CD4-positive, alpha-beta memory T cell (primary cell): ENCODE results near the gene ZFHX3. TPM values are rescaled to one million over a fixed set of nuclear protein-coding genes. Genes with fewer than 3 reads are reported as not detected.
"Not testable (repeated sequence)": the region's sequence is repeated elsewhere in the genome, so short reads cannot be mapped to it uniquely, and the experiment has no call there.

ENCODE experiments used
- CTCF ChIA-PET: fragments of 350-600 bp; sonication (Branson Sonifier 250); formaldehyde crosslinking; loops from one replicate; lab custom pipeline; 2021; ENCODE audit warnings: inconsistent platforms; ENCODE audit not compliant: partially characterized antibody; lab: Charles Lee
- POLR2A ChIA-PET: fragments of 350-600 bp; sonication (Branson Sonifier 250); formaldehyde crosslinking; loops from one replicate; lab custom pipeline; 2021; ENCODE audit not compliant: partially characterized antibody; lab: Charles Lee
- DNase-seq, 5 donors: peaks; one replicate each; pipeline versions ENCODE4 v3.0.0 to v3.0.0-alpha.2; 2020 to 2022; ENCODE audit warnings: mixed read lengths in 1 of 5
- H3K27ac ChIP-seq: one replicate; pipeline ENCODE4 v1.7.0; 2013; ENCODE audit warnings: low read depth, low read length
- H3K27me3 ChIP-seq: 2 replicates; pipeline ENCODE4 v1.7.0; 2013; ENCODE audit warnings: mild to moderate bottlenecking, low read length, moderate library complexity; ENCODE audit not compliant: insufficient read depth
- H3K36me3 ChIP-seq: 2 replicates; pipeline ENCODE4 v1.7.0; 2013; ENCODE audit warnings: mild to moderate bottlenecking, low read length, moderate library complexity; ENCODE audit not compliant: insufficient read depth
- H3K4me1 ChIP-seq: 2 replicates; pipeline ENCODE4 v1.7.0; 2013; ENCODE audit warnings: mild to moderate bottlenecking, low read length, moderate library complexity; ENCODE audit not compliant: insufficient read depth
- H3K4me3 ChIP-seq, 2 donors: one replicate each; pipeline ENCODE4 v1.7.0; 2013; ENCODE audit warnings: low read length in 2 of 2, mild to moderate bottlenecking in 1 of 2
- H3K9me3 ChIP-seq, 2 donors: one replicate each; pipeline ENCODE4 v1.7.0; 2013; ENCODE audit warnings: low read length in 2 of 2, control low read depth in 1 of 2; ENCODE audit not compliant: control insufficient read depth in 1 of 2
- H3K27ac Mint-ChIP-seq, 7 donors: one replicate each; pipeline ENCODE4 v1.8.0; 2020 to 2021; ENCODE audit warnings: mixed read lengths in 7 of 7, mild to moderate bottlenecking in 6 of 7, inconsistent platforms in 3 of 7, moderate library complexity in 3 of 7
- H3K27me3 Mint-ChIP-seq, 2 donors: one replicate each; pipeline ENCODE4 v1.8.0; 2020 to 2021; ENCODE audit warnings: mixed read lengths in 2 of 2
- H3K36me3 Mint-ChIP-seq, 2 donors: one replicate each; pipeline ENCODE4 v1.8.0; 2020 to 2021; ENCODE audit warnings: mixed read lengths in 2 of 2, inconsistent platforms in 1 of 2, mild to moderate bottlenecking in 1 of 2
- H3K4me1 Mint-ChIP-seq, 4 donors: one replicate each; pipeline ENCODE4 v1.8.0; 2020 to 2021; ENCODE audit warnings: mixed read lengths in 4 of 4, mild to moderate bottlenecking in 1 of 4
- H3K4me3 Mint-ChIP-seq, 8 donors: one replicate each; pipeline ENCODE4 v1.8.0; 2020 to 2021; ENCODE audit warnings: mixed read lengths in 8 of 8, mild to moderate bottlenecking in 7 of 8, moderate library complexity in 6 of 8, inconsistent platforms in 3 of 8
- H3K9me3 Mint-ChIP-seq, 8 donors: one replicate each; pipeline ENCODE4 v1.8.0; 2020 to 2021; ENCODE audit warnings: mixed read lengths in 8 of 8, mild to moderate bottlenecking in 5 of 8, inconsistent platforms in 3 of 8, moderate library complexity in 1 of 8
- intact Hi-C: fragments of 100-400 bp; cut with micrococcal nuclease; formaldehyde crosslinking; loops from one replicate; pipeline ENCODE4 v1.15.1; 2023
- polyA plus RNA-seq, 2 donors: library from polyadenylated mRNA; unstranded; fragments of 300-500 nt; fragmentation: Illumina TruSeq; gene quantifications; one replicate each; pipeline ENCODE4 v1.2.3, GENCODE V29; 2021
- total RNA-seq, 2 experiments: library from RNA; stranded (reverse); gene quantifications; one replicate each; pipeline ENCODE4 v1.2.3, GENCODE V29; 2021

Gene ZFHX3
- total and polyA plus RNA-seq, 4 experiments from 2014 or later = 0.01 to 0.99 (median 0.36) TPM

- POLR2A ChIA-PET = no interaction called here
Observed at GRCh38 chr16:73011926-73012325, 36.0 kb downstream of the ZFHX3 start.

GRCh38 chr16:73010150-73010676, 37.7 kb downstream of the ZFHX3 start:
- no peak for DNase-seq
- Histone ChIP-seq H3K4me3 (no peak overlapping the region), H3K4me1 (no peaks in the 10 kb centered on the region), H3K27ac (no peak overlapping the region), H3K27me3 (no peaks in the 10 kb centered on the region), H3K36me3 (no peaks in the 10 kb centered on the region), H3K9me3 (no peaks in the 10 kb centered on the region)
- no peak overlapping the region for H3K4me3 Mint-ChIP-seq
- intact Hi-C loops = no loop called here
- no peak overlapping the region for H3K27ac Mint-ChIP-seq
- no peaks in the 10 kb centered on the region for H3K4me1 Mint-ChIP-seq
- peaks cover 0 to 2% (median 0%) of the 10 kb centered on the region in 8 donors for H3K9me3 Mint-ChIP-seq
- no peaks in the 10 kb centered on the region for H3K36me3 Mint-ChIP-seq
- ChIA-PET CTCF (no interaction called here), POLR2A (no interaction called here)
- H3K27me3 Mint-ChIP-seq = no peaks in the 10 kb centered on the region

More at GRCh38 chr16:73011926-73012325, 36.0 kb downstream of the ZFHX3 start:
- H3K36me3 ChIP-seq = no peaks in the 10 kb centered on the region
- H3K27ac ChIP-seq = no peak overlapping the region
- Mint-ChIP-seq H3K4me3 (no peak overlapping the region), H3K36me3 (no peaks in the 10 kb centered on the region), H3K4me1 (no peaks in the 10 kb centered on the region), H3K27me3 (no peaks in the 10 kb centered on the region), H3K27ac (no peak overlapping the region), H3K9me3 (peaks cover 0 to 3% (median 0%) of the 10 kb centered on the region in 8 donors)
- H3K4me1 ChIP-seq = no peaks in the 10 kb centered on the region
- DNase-seq = no peak
- H3K27me3 ChIP-seq = no peaks in the 10 kb centered on the region
- intact Hi-C loops = no loop called here
- no peak overlapping the region for H3K4me3 ChIP-seq
- CTCF ChIA-PET = no interaction called here
- H3K9me3 ChIP-seq = no peaks in the 10 kb centered on the region

- H3K27me3 ChIP-seq, H3K4me3 Mint-ChIP-seq, H3K27ac Mint-ChIP-seq, H3K4me1 ChIP-seq, POLR2A ChIA-PET, intact Hi-C loops, H3K9me3 Mint-ChIP-seq, CTCF ChIA-PET, H3K27me3 Mint-ChIP-seq, H3K27ac ChIP-seq, H3K36me3 ChIP-seq, H3K4me3 ChIP-seq, H3K4me1 Mint-ChIP-seq, H3K36me3 Mint-ChIP-seq, H3K9me3 ChIP-seq, DNase-seq: not testable (repeated sequence)
Observed at GRCh38 chr16:73009710-73010109, 38.2 kb downstream of the ZFHX3 start.

GRCh38 chr16:73006026-73006425, 41.9 kb downstream of the ZFHX3 start:
- Histone ChIP-seq H3K27ac (no peak overlapping the region), H3K27me3 (no peaks in the 10 kb centered on the region), H3K9me3 (no peaks in the 10 kb centered on the region), H3K36me3 (no peaks in the 10 kb centered on the region), H3K4me1 (no peaks in the 10 kb centered on the region), H3K4me3 (no peak overlapping the region)
- peaks cover 0 to 4% (median 2%) of the 10 kb centered on the region in 8 donors for H3K9me3 Mint-ChIP-seq
- H3K4me1 Mint-ChIP-seq = no peaks in the 10 kb centered on the region
- no peak for DNase-seq
- no peak overlapping the region for H3K4me3 Mint-ChIP-seq
- intact Hi-C loops = no loop called here
- peaks cover 0 to 2% of the 10 kb centered on the region in 2 donors for H3K27me3 Mint-ChIP-seq
- no peaks in the 10 kb centered on the region for H3K36me3 Mint-ChIP-seq
- H3K27ac Mint-ChIP-seq = no peak overlapping the region
- ChIA-PET CTCF (no interaction called here), POLR2A (no interaction called here)

- H3K9me3 ChIP-seq = no peaks in the 10 kb centered on the region
- no peak for DNase-seq
- ChIA-PET CTCF (no interaction called here), POLR2A (no interaction called here)
- Mint-ChIP-seq H3K9me3 (peaks cover 0 to 7% (median 4%) of the 10 kb centered on the region in 8 donors), H3K4me3 (no peak overlapping the region), H3K27me3 (peaks cover 0 to 2% of the 10 kb centered on the region in 2 donors), H3K36me3 (no peaks in the 10 kb centered on the region), H3K4me1 (no peaks in the 10 kb centered on the region), H3K27ac (no peak overlapping the region)
- no peaks in the 10 kb centered on the region for H3K4me1 ChIP-seq
- no peaks in the 10 kb centered on the region for H3K27me3 ChIP-seq
- no peak overlapping the region for H3K27ac ChIP-seq
- no peaks in the 10 kb centered on the region for H3K36me3 ChIP-seq
- intact Hi-C loops = no loop called here
- no peak overlapping the region for H3K4me3 ChIP-seq
Observed at GRCh38 chr16:73002866-73003265, 45.1 kb downstream of the ZFHX3 start.

- Histone ChIP-seq H3K4me1 (no peaks in the 10 kb centered on the region), H3K27ac (no peak overlapping the region), H3K36me3 (no peaks in the 10 kb centered on the region), H3K4me3 (no peak overlapping the region), H3K9me3 (no peaks in the 10 kb centered on the region), H3K27me3 (no peaks in the 10 kb centered on the region)
- CTCF ChIA-PET = no interaction called here
- Mint-ChIP-seq H3K9me3 (peaks cover 0 to 7% (median 4%) of the 10 kb centered on the region in 8 donors), H3K4me3 (no peak overlapping the region), H3K27me3 (peaks cover 0 to 2% of the 10 kb centered on the region in 2 donors), H3K36me3 (no peaks in the 10 kb centered on the region), H3K27ac (no peak overlapping the region), H3K4me1 (no peaks in the 10 kb centered on the region)
- POLR2A ChIA-PET = no interaction called here
- intact Hi-C loops = no loop called here
- no peak for DNase-seq
Observed at GRCh38 chr16:73000907-73001521, 46.9 kb downstream of the ZFHX3 start.

- DNase-seq = no peak
- peaks cover 0 to 7% (median 4%) of the 10 kb centered on the region in 8 donors for H3K9me3 Mint-ChIP-seq
- peaks cover 0 to 2% of the 10 kb centered on the region in 2 donors for H3K27me3 Mint-ChIP-seq
- no peaks in the 10 kb centered on the region for H3K9me3 ChIP-seq
- ChIA-PET CTCF (no interaction called here), POLR2A (no interaction called here)
- H3K4me3 ChIP-seq = no peak overlapping the region
- H3K27me3 ChIP-seq = no peaks in the 10 kb centered on the region
- no peak overlapping the region for H3K27ac Mint-ChIP-seq
- no peaks in the 10 kb centered on the region for H3K4me1 ChIP-seq
- H3K27ac ChIP-seq = no peak overlapping the region
- no peaks in the 10 kb centered on the region for H3K36me3 ChIP-seq
- intact Hi-C loops = no loop called here
- no peaks in the 10 kb centered on the region for H3K36me3 Mint-ChIP-seq
- no peaks in the 10 kb centered on the region for H3K4me1 Mint-ChIP-seq
- H3K4me3 Mint-ChIP-seq = no peak overlapping the region
Observed at GRCh38 chr16:73000020-73000906, 47.7 kb downstream of the ZFHX3 start.
